ENCODE results near the gene ARHGAP33.
"Not testable (repeated sequence)": the region's sequence is repeated elsewhere in the genome, so short reads cannot be mapped to it uniquely, and the experiment has no call there.

ARHGAP33 gene

GRCh38 chr19:35793381-35794165, 18.2 kb downstream of the ARHGAP33 start:
- Histone ChIP-seq H3K9ac (no peak overlapping the region), H3K79me2 (ENCODE audit: insufficient read depth, low read depth) (no peaks in the 10 kb centered on the region), H4K20me1 (ENCODE audit: insufficient read depth) (no peaks in the 10 kb centered on the region), H3K4me3 (IDR thresholded peaks at IDR 0.05; ENCODE audit: insufficient read depth, low read depth, low read length) (no peak overlapping the region), H3K4me1 (ENCODE audit: low read depth, poor library complexity, severe bottlenecking) (no peaks in the 10 kb centered on the region), H3K36me3 (ENCODE audit: insufficient read depth) (no peaks in the 10 kb centered on the region), H3K27me3 (ENCODE audit: insufficient read depth, low read depth) (peaks cover 7% of the 10 kb centered on the region), H3K27ac (no peak overlapping the region), H2AFZ (ENCODE audit: low read depth) (no peak overlapping the region), H3K4me2 (no peak overlapping the region)
- TF ChIP-seq, protein P1, sequence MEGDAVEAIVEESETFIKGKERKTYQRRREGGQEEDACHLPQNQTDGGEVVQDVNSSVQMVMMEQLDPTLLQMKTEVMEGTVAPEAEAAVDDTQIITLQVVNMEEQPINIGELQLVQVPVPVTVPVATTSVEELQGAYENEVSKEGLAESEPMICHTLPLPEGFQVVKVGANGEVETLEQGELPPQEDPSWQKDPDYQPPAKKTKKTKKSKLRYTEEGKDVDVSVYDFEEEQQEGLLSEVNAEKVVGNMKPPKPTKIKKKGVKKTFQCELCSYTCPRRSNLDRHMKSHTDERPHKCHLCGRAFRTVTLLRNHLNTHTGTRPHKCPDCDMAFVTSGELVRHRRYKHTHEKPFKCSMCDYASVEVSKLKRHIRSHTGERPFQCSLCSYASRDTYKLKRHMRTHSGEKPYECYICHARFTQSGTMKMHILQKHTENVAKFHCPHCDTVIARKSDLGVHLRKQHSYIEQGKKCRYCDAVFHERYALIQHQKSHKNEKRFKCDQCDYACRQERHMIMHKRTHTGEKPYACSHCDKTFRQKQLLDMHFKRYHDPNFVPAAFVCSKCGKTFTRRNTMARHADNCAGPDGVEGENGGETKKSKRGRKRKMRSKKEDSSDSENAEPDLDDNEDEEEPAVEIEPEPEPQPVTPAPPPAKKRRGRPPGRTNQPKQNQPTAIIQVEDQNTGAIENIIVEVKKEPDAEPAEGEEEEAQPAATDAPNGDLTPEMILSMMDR (conservative IDR thresholded peaks at IDR 0.05; ENCODE audit: low read depth, low read length), result no peak

- not testable (repeated sequence) for H3K36me3 ChIP-seq (ENCODE audit: insufficient read depth); H2AFZ ChIP-seq (ENCODE audit: low read depth); H3K4me1 ChIP-seq (ENCODE audit: low read depth, poor library complexity, severe bottlenecking); H3K4me2 ChIP-seq; H3K9ac ChIP-seq; H4K20me1 ChIP-seq (ENCODE audit: insufficient read depth); H3K79me2 ChIP-seq (ENCODE audit: insufficient read depth, low read depth); H3K4me3 ChIP-seq (IDR thresholded peaks at IDR 0.05; ENCODE audit: insufficient read depth, low read depth, low read length); H3K27ac ChIP-seq
- H3K27me3 ChIP-seq (ENCODE audit: insufficient read depth, low read depth), result peaks cover 18% of the 10 kb centered on the region
Measured at GRCh38 chr19:35795564-35795963, 20.2 kb downstream of the ARHGAP33 start.

DNA sequence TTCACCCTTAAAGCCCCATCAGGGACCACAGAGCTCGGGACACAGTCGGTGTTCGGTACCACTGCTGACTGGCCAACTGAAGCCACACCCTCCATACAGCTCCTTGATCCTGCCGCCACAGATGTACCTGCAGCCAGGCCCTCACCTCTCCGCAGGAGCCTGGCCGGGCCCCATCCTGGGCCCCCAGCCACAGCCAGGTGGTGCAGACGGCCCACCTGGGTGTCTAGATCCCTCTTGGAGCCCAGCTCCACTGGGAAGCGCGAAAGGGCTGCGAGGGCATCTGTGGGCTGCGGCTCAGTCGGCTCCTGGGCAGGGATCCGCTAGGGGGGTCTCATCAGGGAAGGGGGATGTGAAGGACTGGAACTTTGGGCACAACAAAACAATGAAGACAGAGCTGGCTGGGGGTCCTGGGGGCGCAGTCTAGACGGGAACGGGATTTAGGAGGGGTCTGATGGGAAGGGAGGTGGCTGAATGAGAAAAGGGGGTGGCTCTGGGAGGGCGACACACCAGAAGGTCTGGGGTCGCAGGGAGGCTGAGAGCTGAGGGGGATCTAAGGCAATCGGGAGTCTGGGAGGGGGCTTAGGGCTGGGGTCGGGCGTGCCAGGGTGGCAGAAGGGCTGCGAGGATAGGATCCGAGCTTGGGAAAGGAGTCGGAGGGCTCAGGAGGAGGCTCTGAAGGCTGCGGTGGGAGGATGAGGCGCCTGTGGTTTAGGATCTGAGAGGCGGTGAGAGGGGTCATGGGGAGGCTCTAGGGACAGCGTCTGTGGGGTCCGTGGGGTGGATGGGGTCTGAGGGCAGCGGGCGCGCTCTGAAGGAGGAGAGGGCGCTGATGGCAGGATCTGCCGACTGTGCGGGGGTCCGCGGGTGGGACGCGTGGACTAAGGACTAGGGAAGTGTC, 21.5 kb downstream of the ARHGAP33 start:
- no peak overlapping the region for H3K9ac ChIP-seq

GRCh38 chr19:35797663-35798062, 22.3 kb downstream of the ARHGAP33 start:
- Histone ChIP-seq H3K9ac (no peak overlapping the region), H4K20me1 (ENCODE audit: insufficient read depth) (no peaks in the 10 kb centered on the region), H3K79me2 (ENCODE audit: insufficient read depth, low read depth) (no peaks in the 10 kb centered on the region), H3K27ac (no peak overlapping the region), H3K4me2 (no peak overlapping the region), H2AFZ (ENCODE audit: low read depth) (no peak overlapping the region), H3K27me3 (ENCODE audit: insufficient read depth, low read depth) (peaks cover 35% of the 10 kb centered on the region), H3K4me3 (IDR thresholded peaks at IDR 0.05; ENCODE audit: insufficient read depth, low read depth, low read length) (no peak overlapping the region), H3K4me1 (ENCODE audit: low read depth, poor library complexity, severe bottlenecking) (no peaks in the 10 kb centered on the region), H3K36me3 (ENCODE audit: insufficient read depth) (no peaks in the 10 kb centered on the region)
- TF ChIP-seq, protein P1 (conservative IDR thresholded peaks at IDR 0.05; ENCODE audit: low read depth, low read length), result no peak

More for the DNA sequence above, 21.5 kb downstream of the ARHGAP33 start:
- no peaks in the 10 kb centered on the region for H3K79me2 ChIP-seq (ENCODE audit: insufficient read depth, low read depth)
- no peak overlapping the region for H3K4me3 ChIP-seq (IDR thresholded peaks at IDR 0.05; ENCODE audit: insufficient read depth, low read depth, low read length)
- H3K27ac ChIP-seq, result no peak overlapping the region
- H3K4me2 ChIP-seq, result no peak overlapping the region
- H3K27me3 ChIP-seq (ENCODE audit: insufficient read depth, low read depth), result peaks cover 30% of the 10 kb centered on the region
- H4K20me1 ChIP-seq (ENCODE audit: insufficient read depth), result no peaks in the 10 kb centered on the region
- H3K4me1 ChIP-seq (ENCODE audit: low read depth, poor library complexity, severe bottlenecking), result no peaks in the 10 kb centered on the region
- TF ChIP-seq, protein P1 (conservative IDR thresholded peaks at IDR 0.05; ENCODE audit: low read depth, low read length), result no peak
- no peak overlapping the region for H2AFZ ChIP-seq (ENCODE audit: low read depth)
- H3K36me3 ChIP-seq (ENCODE audit: insufficient read depth), result no peaks in the 10 kb centered on the region

Measured in KMS-11 (cell line).